B cell (primary cell): ENCODE results near the gene NPIPB4. TPM values are rescaled to one million over a fixed set of nuclear protein-coding genes. Genes with fewer than 3 reads are reported as not detected.
"Not testable (repeated sequence)": the region's sequence is repeated elsewhere in the genome, so short reads cannot be mapped to it uniquely, and the experiment has no call there.

Experiments used
- ATAC-seq: fragments of 200-7000 bp; cut with Tn5 transposase; one replicate; pipeline ENCODE4 v1.10.0; 2021; ENCODE audit warnings: low read depth, mild to moderate bottlenecking, moderate number of reproducible peaks, moderate library complexity
- CTCF ChIA-PET: fragments of 350-600 bp; sonication (Branson Sonifier 250); formaldehyde crosslinking; loops from one replicate; lab custom pipeline; 2021; ENCODE audit warnings: antibody characterized with exemption, inconsistent platforms; lab: Charles Lee
- POLR2A ChIA-PET: fragments of 350-600 bp; sonication (Branson Sonifier 250); formaldehyde crosslinking; loops from one replicate; lab custom pipeline; 2021; ENCODE audit warnings: antibody characterized with exemption; lab: Charles Lee
- DNase-seq: peaks from one replicate; pipeline ENCODE4 v3.0.0; 2013
- H2AFZ ChIP-seq: 2 replicates; pipeline ENCODE4 v1.6.1; 2012; ENCODE audit warnings: mild to moderate bottlenecking, low read depth, low read length; ENCODE audit not compliant: insufficient read depth, poor library complexity, severe bottlenecking
- H3K27ac ChIP-seq, 2 donors: 1 replicate in 1 of 2; 2 replicates in 1 of 2; pipeline ENCODE4 v1.5.1; 2012 to 2013; ENCODE audit warnings: low read length in 2 of 2, mild to moderate bottlenecking in 2 of 2, moderate library complexity in 1 of 2
- H3K27me3 ChIP-seq, 4 experiments: fragments of 200-600 bp in 1 of 4; sonication (generic) in 1 of 4; replicated peaks in 1 of 4; 1 replicate in 2 of 4; 2 replicates in 2 of 4; pipeline versions ENCODE4 v1.6.1 to v1.7.0; 2013 to 2016; ENCODE audit warnings: low read length in 3 of 4, mild to moderate bottlenecking in 2 of 4, mixed read lengths in 1 of 4, moderate library complexity in 1 of 4; ENCODE audit not compliant: insufficient read depth in 4 of 4, control insufficient read depth in 3 of 4; ENCODE audit errors: control extremely low read depth in 1 of 4
- H3K36me3 ChIP-seq, 2 experiments: replicated peaks in 1 of 2; 1 replicate in 1 of 2; 2 replicates in 1 of 2; pipeline versions ENCODE4 v1.6.1 to v1.7.1; 2013; ENCODE audit warnings: low read length in 1 of 2; ENCODE audit not compliant: insufficient read depth in 2 of 2, control insufficient read depth in 1 of 2; ENCODE audit errors: control extremely low read depth in 1 of 2, extremely low read depth in 1 of 2
- H3K4me1 ChIP-seq, 2 donors: fragments of 200-600 bp in 1 of 2; sonication (generic) in 1 of 2; 1 replicate in 1 of 2; 2 replicates in 1 of 2; pipeline versions ENCODE4 v1.5.1 to v1.6.1; 2013 to 2017; ENCODE audit warnings: low read length in 2 of 2; ENCODE audit not compliant: control insufficient read depth in 2 of 2, insufficient read depth in 2 of 2
- H3K4me2 ChIP-seq: replicated peaks from 2 replicates; pipeline ENCODE3; 2012; ENCODE audit warnings: mild to moderate bottlenecking, low read depth, low read length; ENCODE audit not compliant: poor library complexity, severe bottlenecking
- H3K4me3 ChIP-seq, 5 experiments: fragments of 200-600 bp in 1 of 5; sonication (generic) in 1 of 5; 1 replicate in 3 of 5; 2 replicates in 2 of 5; pipeline versions ENCODE4 v1.5.1 to v1.7.0; 2011 to 2016; ENCODE audit warnings: low read length in 4 of 5, mild to moderate bottlenecking in 4 of 5, low read depth in 2 of 5, control low read depth in 1 of 5, moderate library complexity in 1 of 5; ENCODE audit not compliant: insufficient read depth in 1 of 5; ENCODE audit errors: control extremely low read depth in 1 of 5, extremely low read depth in 1 of 5
- H3K79me2 ChIP-seq: fragments of 200-600 bp; sonication (generic); one replicate; pipeline ENCODE4 v1.6.0; 2016; ENCODE audit warnings: low read length; ENCODE audit not compliant: control insufficient read depth, insufficient read depth
- H3K9ac ChIP-seq: fragments of 200-600 bp; sonication (generic); 2 replicates; pipeline ENCODE4 v1.6.1; 2017; ENCODE audit warnings: mild to moderate bottlenecking, low read length, moderate library complexity
- H3K9me3 ChIP-seq, 3 donors: one replicate each; pipeline versions ENCODE4 v1.6.1 to v1.7.1; 2013; ENCODE audit warnings: low read length in 2 of 3; ENCODE audit not compliant: control insufficient read depth in 2 of 3, insufficient read depth in 1 of 3; ENCODE audit errors: control extremely low read depth in 1 of 3
- H4K20me1 ChIP-seq: 2 replicates; pipeline ENCODE4 v1.6.0; 2012; ENCODE audit warnings: mild to moderate bottlenecking, low read length; ENCODE audit not compliant: insufficient read depth, control insufficient read depth, poor library complexity, severe bottlenecking
- H3K27ac Mint-ChIP-seq: one replicate; pipeline ENCODE4 v1.8.0; 2021; ENCODE audit warnings: mixed read lengths
- H3K27me3 Mint-ChIP-seq: one replicate; pipeline ENCODE4 v1.8.0; 2021; ENCODE audit warnings: mixed read lengths
- H3K4me1 Mint-ChIP-seq: one replicate; pipeline ENCODE4 v1.8.0; 2021; ENCODE audit warnings: mixed read lengths
- H3K4me3 Mint-ChIP-seq: one replicate; pipeline ENCODE4 v1.8.0; 2021; ENCODE audit warnings: mixed read lengths
- H3K9me3 Mint-ChIP-seq: one replicate; pipeline ENCODE4 v1.8.0; 2022; ENCODE audit warnings: mixed read lengths; ENCODE audit not compliant: insufficient read depth
- WGBS: methylation state at CpG from one replicate; pipeline ENCODE4 v1.1.5; 2013; ENCODE audit warnings: missing lambda C conversion rate; ENCODE audit not compliant: insufficient coverage; 5-methylcytosine and 5-hydroxymethylcytosine counted together
- intact Hi-C: fragments of 100-400 bp; cut with micrococcal nuclease; formaldehyde crosslinking; loops from one replicate; pipeline ENCODE4 v1.10.0; 2022
- polyA plus RNA-seq: library from polyadenylated mRNA; depleted of rRNA; stranded (reverse); fragments of >200 nt; gene quantifications from 2 replicates; pipeline ENCODE4 v1.2.3, GENCODE V29; 2012
- total RNA-seq, 2 donors: library from RNA; stranded (reverse); fragments of 120-200 nt in 1 of 2; gene quantifications; 1 replicate in 1 of 2; 2 replicates in 1 of 2; pipeline versions ENCODE4 v1.2.3 to v1.2.4, GENCODE V29; 2013 to 2022

NPIPB4 gene
- total and polyA plus RNA-seq, 2 donors (not counting 1 experiment from before 2014, with no cell fraction given) = 72.0 to 650 TPM

GRCh38 chr16:21820028-21820907 is 37.3 kb downstream of the NPIPB4 start:
- not testable (repeated sequence) for H3K36me3 ChIP-seq, H3K9me3 ChIP-seq, H3K27me3 Mint-ChIP-seq, H3K4me1 ChIP-seq, H3K27me3 ChIP-seq, H4K20me1 ChIP-seq, H3K9me3 Mint-ChIP-seq, H3K79me2 ChIP-seq
- peak; percentile 79 for DNase-seq
- peak overlapping the region; percentile 83 to 88 for H3K27ac ChIP-seq
- peak; percentile 98 for ATAC-seq
- CTCF ChIA-PET = interaction anchor here (1.6 kb wide), 1 partner anchor 258 kb away, joined by 5 read pairs; no protein-coding TSS in a partner anchor
- 0% methylated on average over 29 of the region's 55 CpGs for WGBS
- peak overlapping the region; percentile 65 for H3K9ac ChIP-seq
- H2AFZ ChIP-seq = peak overlapping the region; percentile 73
- H3K4me1 Mint-ChIP-seq = peaks cover 14% of the 10 kb centered on the region
- H3K4me3 Mint-ChIP-seq = peak overlapping the region; percentile 94
- H3K27ac Mint-ChIP-seq = peak overlapping the region; percentile 95
- H3K4me3 ChIP-seq = peak overlapping the region; percentile 36 to 74 (median 70)
- POLR2A ChIA-PET = interaction anchor here (0.8 to 1.0 kb wide), 2 partner anchors 368 to 370 kb away, joined by 3 read pairs; no protein-coding TSS in a partner anchor
- H3K4me2 ChIP-seq = peak overlapping the region; percentile 61
- intact Hi-C loops = loop anchor here (10.0 kb wide), 1 partner anchor 375 kb away; no protein-coding TSS in a partner anchor

GRCh38 chr16:21819617-21820016 is 37.9 kb downstream of the NPIPB4 start:
- not testable (repeated sequence) for H3K36me3 ChIP-seq, H3K9me3 Mint-ChIP-seq, DNase-seq, H3K79me2 ChIP-seq, H3K4me2 ChIP-seq, H3K27me3 ChIP-seq, H4K20me1 ChIP-seq, H3K27me3 Mint-ChIP-seq, H3K9me3 ChIP-seq, ATAC-seq, H3K4me1 ChIP-seq
- Histone ChIP-seq H3K9ac (peak overlapping the region; percentile 65), H3K27ac (peak overlapping the region; percentile 83 to 88), H3K4me3 (peak overlapping the region in 4 of 5 experiments; percentile 62 to 74 (median 70)), H2AFZ (peak overlapping the region; percentile 73)
- H3K27ac Mint-ChIP-seq = peak overlapping the region; percentile 1
- peaks cover 14% of the 10 kb centered on the region for H3K4me1 Mint-ChIP-seq
- ChIA-PET CTCF (interaction anchor here (1.6 kb wide), 1 partner anchor 258 kb away, joined by 5 read pairs; no protein-coding TSS in a partner anchor), POLR2A (interaction anchor here (0.8 to 1.0 kb wide), 2 partner anchors 369 to 370 kb away, joined by 3 read pairs; no protein-coding TSS in a partner anchor)
- H3K4me3 Mint-ChIP-seq = peak overlapping the region; percentile 52
- intact Hi-C loops = loop anchor here (10.0 kb wide), 1 partner anchor 375 kb away; no protein-coding TSS in a partner anchor
- no CpG with 5 or more reads among the region's 10 CpGs for WGBS

- H3K27ac ChIP-seq, CTCF ChIA-PET, H3K27me3 Mint-ChIP-seq, H3K9me3 Mint-ChIP-seq, H3K4me3 ChIP-seq, intact Hi-C loops, DNase-seq, H3K4me1 ChIP-seq, H4K20me1 ChIP-seq, H3K36me3 ChIP-seq, H3K9ac ChIP-seq, POLR2A ChIA-PET, H3K27me3 ChIP-seq, H3K79me2 ChIP-seq, H3K4me3 Mint-ChIP-seq, H3K9me3 ChIP-seq, H3K4me2 ChIP-seq, ATAC-seq, H2AFZ ChIP-seq: not testable (repeated sequence)
- Mint-ChIP-seq H3K4me1 (peaks cover 14% of the 10 kb centered on the region), H3K27ac (peak overlapping the region; percentile 32)
Measured at GRCh38 chr16:21817012-21817411, 40.5 kb downstream of the NPIPB4 start.
